GM13976 (cell line): Measurements from ENCODE around the gene HOXB5.

Experiments
- DNase-seq: peaks from one replicate; pipeline ENCODE4 v3.0.0; 2012; ENCODE audit warnings: low spot score
- in situ Hi-C: fragments of 300-500 bp; cut with MboI; formaldehyde crosslinking; loops from one replicate; pipeline ENCODE4 v1.12.0; 2022; ENCODE audit warnings: low sequenced_read_pairs, mixed read lengths, inconsistent platforms; ENCODE audit not compliant: unreplicated experiment
- TF ChIP-seq, protein P1 (sequence below): IDR thresholded peaks from 2 replicates; pipeline ENCODE4 v1.5.1; 2012; ENCODE audit warnings: borderline replicate concordance, mild to moderate bottlenecking; ENCODE audit not compliant: insufficient read depth; ENCODE audit errors: extremely low read depth, missing control alignments, control extremely low read depth

HOXB5 gene

DNA sequence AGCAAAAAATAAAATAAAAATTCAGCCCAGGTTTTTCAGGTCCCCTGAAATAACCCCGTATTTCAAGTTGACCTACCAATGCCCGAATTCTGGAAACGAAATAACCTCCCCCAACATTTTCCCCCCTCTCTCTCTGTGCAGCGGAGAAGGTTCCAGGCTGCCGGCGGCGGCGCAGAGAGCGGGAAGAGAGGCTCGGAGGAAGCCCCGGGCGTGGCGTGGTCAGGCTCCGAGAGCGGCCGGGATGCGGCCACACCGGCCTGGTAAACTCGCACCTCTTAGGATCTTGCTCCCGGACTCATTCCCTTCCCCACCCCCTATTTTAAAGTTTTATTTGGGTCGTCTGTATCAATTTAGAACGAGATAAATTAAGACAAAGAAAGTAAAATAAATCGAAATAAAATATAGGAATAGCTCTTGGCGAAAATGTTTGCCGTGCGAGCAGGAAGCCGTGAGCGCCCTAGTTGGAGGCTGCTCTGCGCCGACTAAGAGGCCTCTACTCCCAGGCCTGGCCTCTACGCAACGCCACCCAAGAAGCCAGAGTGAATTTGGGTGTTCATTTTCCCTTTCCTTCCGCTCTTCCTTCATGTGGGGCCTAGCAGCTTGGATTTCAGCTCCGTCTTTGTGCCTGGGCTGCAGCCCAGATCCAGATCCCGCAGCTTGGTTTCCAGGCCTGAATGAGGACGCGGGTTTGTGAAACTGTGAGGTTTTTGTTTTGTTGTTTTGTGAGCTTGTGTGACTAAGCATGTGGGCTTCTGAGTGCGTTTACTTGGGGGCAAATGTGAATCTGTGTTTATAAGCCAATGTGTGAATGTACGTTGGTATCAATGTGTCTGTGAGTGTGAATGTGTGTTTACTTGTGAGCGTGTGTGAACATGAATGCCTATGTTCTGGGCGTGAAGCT is 12.7 kb upstream of the HOXB5 start:
- DNase-seq = no peak
- in situ Hi-C loops = no loop called here
- TF ChIP-seq, protein P1, sequence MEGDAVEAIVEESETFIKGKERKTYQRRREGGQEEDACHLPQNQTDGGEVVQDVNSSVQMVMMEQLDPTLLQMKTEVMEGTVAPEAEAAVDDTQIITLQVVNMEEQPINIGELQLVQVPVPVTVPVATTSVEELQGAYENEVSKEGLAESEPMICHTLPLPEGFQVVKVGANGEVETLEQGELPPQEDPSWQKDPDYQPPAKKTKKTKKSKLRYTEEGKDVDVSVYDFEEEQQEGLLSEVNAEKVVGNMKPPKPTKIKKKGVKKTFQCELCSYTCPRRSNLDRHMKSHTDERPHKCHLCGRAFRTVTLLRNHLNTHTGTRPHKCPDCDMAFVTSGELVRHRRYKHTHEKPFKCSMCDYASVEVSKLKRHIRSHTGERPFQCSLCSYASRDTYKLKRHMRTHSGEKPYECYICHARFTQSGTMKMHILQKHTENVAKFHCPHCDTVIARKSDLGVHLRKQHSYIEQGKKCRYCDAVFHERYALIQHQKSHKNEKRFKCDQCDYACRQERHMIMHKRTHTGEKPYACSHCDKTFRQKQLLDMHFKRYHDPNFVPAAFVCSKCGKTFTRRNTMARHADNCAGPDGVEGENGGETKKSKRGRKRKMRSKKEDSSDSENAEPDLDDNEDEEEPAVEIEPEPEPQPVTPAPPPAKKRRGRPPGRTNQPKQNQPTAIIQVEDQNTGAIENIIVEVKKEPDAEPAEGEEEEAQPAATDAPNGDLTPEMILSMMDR = no peak

DNA sequence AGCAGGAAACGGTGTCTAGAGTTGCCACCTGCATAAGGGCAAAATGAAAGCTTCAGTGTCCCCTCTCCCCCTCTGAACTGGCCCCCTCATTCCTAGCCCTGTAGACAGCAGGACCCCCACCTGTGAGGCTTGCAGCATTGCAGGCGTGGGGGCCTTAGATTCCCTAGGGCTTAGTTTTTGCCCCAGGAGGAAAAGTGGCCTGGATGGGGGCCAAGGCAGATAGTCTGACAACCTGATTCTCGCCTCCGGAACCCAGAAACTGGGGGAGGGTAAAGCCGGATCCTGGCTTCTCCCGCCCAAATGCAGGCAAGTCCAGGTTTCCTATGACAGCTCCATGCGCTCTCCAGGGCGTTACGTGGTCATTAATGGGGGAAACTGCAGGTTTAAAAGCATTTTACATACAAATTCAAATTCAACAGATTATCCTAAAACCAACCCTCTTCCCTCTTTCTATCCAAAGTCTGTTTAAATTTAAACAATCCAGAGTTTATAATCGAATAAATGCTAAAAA is 11.9 kb upstream of the HOXB5 start:
- DNase-seq = no peak
- in situ Hi-C loops = no loop called here
- TF ChIP-seq, protein P1 = no peak

GRCh38 chr17:48604770-48605329 is 11.3 kb upstream of the HOXB5 start, which contains the start of gene HOXB6:
Gene HOXB6 (minus strand): TSS chr17:48604986. CDS start chr17:48598150, 6,836 bp downstream.
- DNase-seq = no peak
- in situ Hi-C loops = no loop called here
- TF ChIP-seq, protein P1 = no peak

- DNase-seq = no peak
- in situ Hi-C loops = no loop called here
- TF ChIP-seq, protein P1 = no peak
Measured at GRCh38 chr17:48603959-48604769, 10.6 kb upstream of the HOXB5 start.

DNA sequence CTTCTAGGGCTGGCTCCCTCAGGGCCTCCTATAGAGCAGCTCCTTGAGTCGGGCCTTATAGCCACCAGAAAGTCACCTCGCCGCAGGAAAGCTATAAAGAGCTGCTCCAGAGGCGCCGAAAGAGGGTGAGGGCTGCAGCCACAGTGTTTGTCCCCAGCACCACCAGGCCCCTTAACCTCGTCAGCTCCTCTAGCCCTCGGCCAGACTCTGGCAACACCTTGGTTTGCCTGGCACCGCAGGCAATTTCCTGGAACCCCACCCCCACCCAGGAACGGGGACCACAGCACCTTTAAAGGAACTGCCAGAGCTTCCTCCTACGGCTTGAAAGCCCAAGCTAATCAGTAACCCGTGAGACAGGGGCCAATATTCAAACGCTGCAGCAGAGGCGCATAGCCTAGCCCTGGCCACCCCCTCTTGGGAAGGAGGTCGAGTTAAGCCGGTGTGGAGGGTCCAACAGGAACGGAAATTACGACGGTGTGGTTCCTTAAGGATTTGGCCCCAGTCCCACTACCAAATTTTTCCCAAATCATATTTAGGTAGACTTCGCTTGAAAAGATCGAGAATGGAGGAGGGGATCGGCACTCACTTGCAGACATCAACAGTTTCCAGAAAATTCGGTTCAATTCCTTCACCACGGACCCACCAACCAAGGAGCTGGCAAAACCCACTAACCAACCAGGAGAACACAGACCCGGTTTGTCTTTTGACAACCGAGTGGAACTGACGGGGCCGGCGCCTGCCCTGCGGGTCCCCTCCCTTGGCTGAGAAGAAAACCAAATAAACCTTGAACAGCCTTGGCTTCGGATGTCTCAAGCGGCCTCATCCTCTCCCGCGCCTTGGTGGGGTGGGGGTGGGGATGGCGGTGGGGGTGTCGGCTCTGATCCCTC is 8.2 kb upstream of the HOXB5 start:
- DNase-seq = no peak
- in situ Hi-C loops = no loop called here
- TF ChIP-seq, protein P1 = no peak

DNA sequence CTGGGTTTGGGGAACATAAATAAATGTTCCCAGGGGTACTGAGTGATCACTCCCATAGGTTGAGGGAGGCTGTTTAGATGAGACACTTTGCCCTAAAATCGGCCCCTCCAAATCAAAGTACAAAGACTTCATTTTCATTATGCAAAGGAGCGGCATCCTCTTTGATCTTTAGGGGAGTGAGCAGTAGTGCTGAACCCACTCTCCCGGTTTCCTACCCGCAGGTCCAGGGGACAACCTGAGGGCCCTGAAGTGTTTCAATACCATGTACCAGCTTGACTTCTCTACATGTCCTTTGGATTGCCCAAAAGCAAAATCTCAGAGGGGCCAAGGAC is 7.6 kb upstream of the HOXB5 start:
- TF ChIP-seq, protein P1 = no peak
- DNase-seq = no peak
- in situ Hi-C loops = no loop called here
